ENCODE measurements around the gene FOXI1. TPM values are rescaled to one million over a fixed set of nuclear protein-coding genes. Genes with fewer than 3 reads are reported as not detected.

Gene FOXI1
- total and polyA plus RNA-seq, 11 donors: not detected

- intact Hi-C loops (cut with DNase I): no loop called here
- TF ChIP-seq CTCF (IDR thresholded peaks at IDR 0.05): no peak
- TF ChIP-seq POLR2A (IDR thresholded peaks at IDR 0.05): no peak
Observed at GRCh38 chr5:170080786-170081445, 24.8 kb upstream of the FOXI1 start.

DNA sequence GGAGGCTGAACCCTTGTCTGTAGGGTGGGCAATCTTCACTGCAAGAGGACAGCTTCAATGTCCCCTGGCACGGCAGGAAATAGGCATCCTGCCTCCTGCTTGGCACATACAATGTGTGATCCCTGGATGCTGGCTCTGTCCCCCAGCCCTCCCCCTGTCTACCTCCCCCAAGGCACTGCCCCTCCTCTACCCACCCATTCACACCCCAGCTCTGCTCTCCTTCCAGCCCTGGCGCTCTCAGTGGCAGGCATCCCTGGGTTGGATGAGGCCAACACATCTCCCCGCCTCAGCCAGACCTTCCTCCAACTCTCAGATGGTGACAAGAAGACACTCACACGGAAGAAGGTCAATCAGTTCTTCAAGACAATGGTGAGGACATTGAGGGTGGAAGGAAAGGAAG lies 24.1 kb upstream of the FOXI1 start:
- no peak overlapping the region for H3K27ac ChIP-seq
- TF ChIP-seq POLR2A (IDR thresholded peaks at IDR 0.05) (no peak), CTCF (IDR thresholded peaks at IDR 0.05) (no peak)
- H3K4me3 ChIP-seq: no peak overlapping the region
- H3K27me3 ChIP-seq: peaks cover 0 to 13% (median 0%) of the 10 kb centered on the region in 9 donors
- DNase-seq: no peak
- peaks cover 0 to 76% (median 0%) of the 10 kb centered on the region in 9 donors for H3K36me3 ChIP-seq
- H3K9me3 ChIP-seq: no peaks in the 10 kb centered on the region
- no peak for ATAC-seq
- WGBS, 4 donors: 88 to 92% (median 89%) methylated on average over 4 of the region's 4 CpGs
- no peaks in the 10 kb centered on the region for H3K4me1 ChIP-seq
- intact Hi-C loops (cut with DNase I): no loop called here

More at GRCh38 chr5:170080786-170081445, 24.8 kb upstream of the FOXI1 start:
- no peak overlapping the region for H3K4me3 ChIP-seq
- WGBS, 4 donors: 72 to 87% (median 75%) methylated on average over 8 of the region's 8 CpGs
- H3K9me3 ChIP-seq: no peaks in the 10 kb centered on the region
- peaks cover 0 to 13% (median 0%) of the 10 kb centered on the region in 9 donors for H3K27me3 ChIP-seq
- H3K4me1 ChIP-seq: no peaks in the 10 kb centered on the region
- DNase-seq (no peak), ATAC-seq (no peak)
- no peak overlapping the region for H3K27ac ChIP-seq
- peaks cover 0 to 83% (median 0%) of the 10 kb centered on the region in 9 donors for H3K36me3 ChIP-seq

GRCh38 chr5:170082701-170083100 lies 23.0 kb upstream of the FOXI1 start:
- intact Hi-C loops (cut with DNase I): no loop called here
- H3K9me3 ChIP-seq: no peaks in the 10 kb centered on the region
- peaks cover 0 to 66% (median 0%) of the 10 kb centered on the region in 9 donors for H3K36me3 ChIP-seq
- no peak overlapping the region for H3K4me3 ChIP-seq
- DNase-seq: no peak
- no peak overlapping the region for H3K27ac ChIP-seq
- no peak for TF ChIP-seq POLR2A (IDR thresholded peaks at IDR 0.05)
- no peak for TF ChIP-seq CTCF (IDR thresholded peaks at IDR 0.05)
- 86 to 93% (median 88%) methylated on average over 7 of the region's 7 CpGs for WGBS, 4 donors
- ATAC-seq: no peak
- peaks cover 0 to 13% (median 0%) of the 10 kb centered on the region in 9 donors for H3K27me3 ChIP-seq
- H3K4me1 ChIP-seq: no peaks in the 10 kb centered on the region

DNA sequence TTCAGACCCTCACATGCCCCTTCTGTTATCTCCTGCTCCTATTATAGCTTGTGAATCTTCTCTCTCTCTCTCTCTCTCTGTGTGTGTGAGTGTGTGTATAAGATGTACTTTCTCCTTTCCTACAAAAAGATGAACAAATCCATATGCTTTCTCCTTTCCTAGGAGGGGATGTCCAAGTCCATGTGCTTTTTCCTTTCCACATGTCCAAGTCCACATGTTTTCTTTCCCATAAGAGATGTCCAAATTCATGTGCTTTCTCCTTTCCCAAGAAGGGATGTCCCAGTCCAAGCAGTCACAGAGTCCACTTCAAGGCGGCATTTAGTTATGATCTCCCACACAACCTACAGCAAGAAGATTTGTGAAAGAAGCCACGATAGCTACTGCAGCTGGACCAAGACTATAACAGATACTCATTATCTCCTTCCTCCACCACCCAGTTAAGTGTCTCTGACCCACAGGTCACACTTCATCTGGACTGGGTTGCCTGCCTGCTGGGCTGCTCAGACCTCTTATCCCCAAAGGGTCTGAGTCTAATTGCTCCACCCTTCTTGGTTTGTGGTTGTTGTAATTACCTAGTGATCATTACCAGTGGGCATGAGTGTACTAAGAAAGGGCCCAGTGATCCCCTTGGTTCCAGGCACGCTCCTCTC lies 18.4 kb upstream of the FOXI1 start:
- H3K4me1 ChIP-seq: no peaks in the 10 kb centered on the region
- WGBS, 4 donors: 71 to 81% (median 77%) methylated on average over 3 of the region's 3 CpGs
- peaks cover 0 to 9% (median 0%) of the 10 kb centered on the region in 9 donors for H3K27me3 ChIP-seq
- H3K9me3 ChIP-seq: no peaks in the 10 kb centered on the region
- intact Hi-C loops (cut with DNase I): no loop called here
- ATAC-seq (no peak), DNase-seq (no peak)
- H3K36me3 ChIP-seq: peaks cover 0 to 20% (median 0%) of the 10 kb centered on the region in 9 donors
- H3K4me3 ChIP-seq: no peak overlapping the region
- no peak overlapping the region for H3K27ac ChIP-seq
- no peak for TF ChIP-seq POLR2A (IDR thresholded peaks at IDR 0.05)
- no peak for TF ChIP-seq CTCF (IDR thresholded peaks at IDR 0.05)

Measured in heart left ventricle (tissue), 16 donors.